GM19239 (cell line): ENCODE data around the gene GAS6.
"Not testable (repeated sequence)": the region's sequence is repeated elsewhere in the genome, so short reads cannot be mapped to it uniquely, and the experiment has no call there.

Experiments used
- DNase-seq: peaks from one replicate; pipeline ENCODE4 v3.0.0; 2011; ENCODE audit warnings: low spot score; ENCODE audit not compliant: insufficient read length
- FAIRE-seq: peaks from 2 replicates; lab custom pipeline; 2011; peaks lifted over from hg19 to GRCh38; lab: Jason Lieb, UNC

The GAS6 gene

DNA sequence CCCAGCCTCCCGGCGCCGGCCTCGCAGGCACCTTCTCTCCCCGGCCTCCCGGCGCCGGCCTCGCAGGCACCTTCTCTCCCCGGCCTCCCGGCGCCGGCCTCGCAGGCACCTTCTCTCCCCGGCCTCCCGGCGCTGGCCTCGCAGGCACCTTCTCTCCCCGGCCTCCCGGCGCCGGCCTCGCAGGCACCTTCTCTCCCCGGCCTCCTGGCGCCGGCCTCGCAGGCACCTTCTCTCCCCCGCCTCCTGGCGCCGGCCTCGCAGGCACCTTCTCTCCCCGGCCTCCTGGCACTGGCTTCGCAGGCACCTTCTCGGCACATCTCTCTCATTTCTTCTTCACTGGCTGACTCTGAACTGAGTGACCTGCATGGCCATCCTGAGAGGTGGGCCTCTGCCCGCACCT, 37.4 kb downstream of the GAS6 start:
- not testable (repeated sequence) for DNase-seq, FAIRE-seq

DNA sequence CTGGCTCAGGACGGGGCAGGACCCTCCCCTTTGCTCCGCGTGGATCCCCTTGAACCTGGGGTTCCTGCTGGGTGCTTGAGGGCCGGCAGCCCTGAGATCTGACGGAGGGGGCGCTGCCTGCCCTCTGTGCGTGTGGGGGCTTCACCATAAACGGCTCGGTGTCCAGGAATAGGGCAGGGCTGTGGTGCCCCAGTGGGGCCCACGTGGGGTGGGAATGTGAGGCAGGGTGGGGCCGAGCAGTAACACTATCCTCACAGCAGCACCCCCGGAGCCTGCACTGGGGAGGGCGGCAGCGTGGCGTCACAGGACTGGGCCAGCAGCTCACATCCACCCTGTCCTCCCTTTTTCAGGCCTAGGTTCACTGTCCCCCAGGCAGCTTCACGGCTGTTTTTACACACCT, 38.0 kb downstream of the GAS6 start:
- no peak for DNase-seq
- no peak for FAIRE-seq

GRCh38 chr13:113823771-113824170, 40.1 kb downstream of the GAS6 start:
- FAIRE-seq: no peak
- no peak for DNase-seq

- no peak for DNase-seq
- no peak for FAIRE-seq
Measured at GRCh38 chr13:113822956-113823744, 40.7 kb downstream of the GAS6 start.

DNA sequence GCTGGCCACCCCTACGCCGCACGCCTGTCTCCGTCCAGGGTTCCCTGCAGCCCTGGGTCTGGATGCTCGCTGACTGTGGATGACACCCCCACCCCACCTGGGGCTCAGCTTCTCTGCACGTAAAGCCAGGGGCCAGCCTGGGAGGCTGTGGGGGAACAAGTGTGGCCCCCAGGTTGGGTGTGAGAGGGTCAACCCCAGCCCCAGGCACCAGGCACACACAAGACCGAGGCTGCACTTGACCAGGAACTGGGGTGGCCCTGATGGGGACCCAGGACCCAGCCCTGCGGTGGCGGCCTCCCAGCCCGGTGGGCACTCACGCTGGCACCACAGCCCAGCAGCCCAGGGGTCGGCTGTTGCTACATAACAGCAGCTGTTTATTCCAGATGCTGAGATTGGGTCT, 41.6 kb downstream of the GAS6 start:
- no peak for DNase-seq
- no peak for FAIRE-seq

DNA sequence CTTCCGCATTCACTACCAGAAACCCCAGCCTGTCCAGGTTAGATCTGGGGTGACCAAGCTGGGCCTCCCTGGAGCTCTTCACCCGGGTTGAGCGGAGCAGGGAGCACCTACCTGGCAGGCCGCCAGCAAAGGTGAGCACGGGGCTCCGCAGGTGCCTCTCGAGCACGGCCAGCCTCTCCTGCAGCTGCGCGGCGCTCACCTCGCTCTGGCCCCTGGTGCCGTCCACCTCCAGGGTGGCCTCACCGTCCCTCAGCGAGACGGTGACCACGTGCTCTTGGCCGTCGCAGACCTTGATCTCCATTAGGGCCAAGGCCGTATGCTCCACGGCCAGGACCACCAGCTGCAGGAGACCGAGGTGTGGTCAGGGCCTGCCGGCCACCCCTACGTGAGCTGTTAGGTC, 42.0 kb downstream of the GAS6 start:
- no peak for DNase-seq
- FAIRE-seq: no peak

DNA sequence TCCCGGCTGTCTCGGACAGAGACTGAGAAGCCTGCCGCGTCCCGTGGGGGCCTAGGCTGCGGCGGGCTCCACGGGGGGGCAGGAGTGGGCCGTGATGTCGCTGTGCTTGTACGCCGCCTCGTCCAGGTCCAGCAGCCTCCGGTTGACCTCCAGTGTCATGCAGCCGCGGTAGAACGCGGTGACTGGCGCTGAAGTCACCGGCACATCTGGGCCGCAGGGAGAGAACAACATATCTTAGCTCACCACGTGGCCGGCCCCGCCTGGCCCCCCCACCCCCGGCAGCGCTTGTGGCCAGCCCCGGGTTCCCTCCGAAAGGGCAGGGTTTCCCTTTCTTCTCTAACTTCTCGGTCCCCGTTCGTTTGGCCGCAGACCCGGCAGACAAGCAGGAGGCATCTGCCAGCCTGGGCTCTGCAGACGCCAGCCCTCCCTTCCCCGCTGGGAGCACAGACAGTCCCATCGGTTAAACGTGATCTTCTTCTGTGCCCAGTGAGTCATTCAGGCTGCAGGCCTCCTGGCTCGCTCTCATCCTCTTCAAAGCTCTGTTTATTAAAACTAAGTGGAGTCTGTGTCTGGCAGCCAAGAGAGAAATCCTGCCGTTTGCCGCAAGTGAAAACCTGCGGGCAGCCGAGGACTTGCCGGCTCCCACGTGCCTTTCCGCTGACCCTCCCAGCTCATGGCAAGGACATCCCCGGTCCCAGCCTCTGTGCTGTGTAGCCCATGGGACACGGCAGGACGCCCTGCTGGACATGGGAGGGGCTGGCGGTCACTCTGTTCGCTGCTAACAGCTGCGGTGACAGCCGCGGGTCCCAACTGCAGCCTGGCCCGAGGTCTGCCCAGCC, 42.8 kb downstream of the GAS6 start:
- no peak for FAIRE-seq
- DNase-seq: no peak

DNA sequence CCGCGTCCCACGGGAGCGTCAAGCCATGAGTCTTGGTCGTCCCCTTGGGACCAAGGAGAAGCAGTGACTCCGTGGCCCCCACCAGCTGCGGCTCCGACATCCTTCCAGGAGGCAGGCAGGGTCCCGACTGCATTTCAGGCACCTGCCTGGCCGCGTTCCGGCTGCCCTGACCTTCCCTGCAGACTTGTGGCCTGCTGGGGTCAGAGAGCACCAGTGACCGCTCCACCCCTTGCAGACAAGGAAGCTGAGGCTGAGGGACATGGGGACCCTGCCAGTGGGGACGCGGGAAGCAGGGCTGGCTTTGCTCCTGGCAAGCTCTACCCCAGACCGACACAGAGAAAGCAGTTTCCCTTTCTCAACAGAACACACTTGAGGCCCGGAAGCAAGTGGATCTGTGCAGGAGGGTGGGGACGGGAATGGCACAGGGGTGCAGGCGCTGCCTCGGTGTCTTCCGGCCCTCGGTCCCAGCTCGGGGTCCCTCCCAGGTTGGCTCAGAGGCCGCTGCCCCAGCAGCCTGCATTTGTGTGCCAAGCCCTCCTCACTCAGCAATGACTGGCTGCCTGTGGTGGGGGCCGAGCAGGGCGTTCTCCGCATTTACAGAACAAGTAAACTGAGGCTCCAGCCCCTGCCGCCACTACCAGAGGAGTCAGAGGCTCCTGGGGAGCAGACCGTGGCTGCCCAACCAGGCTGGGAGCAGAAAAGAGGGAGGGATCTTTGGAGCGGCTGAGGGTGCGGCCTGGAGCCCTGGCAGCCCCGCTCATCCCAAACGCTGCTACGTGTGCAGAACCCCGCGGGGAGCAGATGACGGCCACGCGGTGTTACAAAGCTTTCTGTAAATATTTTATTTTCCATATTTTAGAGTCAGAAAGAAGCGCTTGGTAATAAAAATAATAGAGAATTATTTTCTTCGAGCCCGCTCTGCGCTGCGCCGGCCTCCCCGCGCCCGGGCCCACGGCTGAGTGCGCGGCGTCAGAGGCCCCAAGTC, 43.9 kb downstream of the GAS6 start:
- DNase-seq: no peak
- FAIRE-seq: no peak

DNA sequence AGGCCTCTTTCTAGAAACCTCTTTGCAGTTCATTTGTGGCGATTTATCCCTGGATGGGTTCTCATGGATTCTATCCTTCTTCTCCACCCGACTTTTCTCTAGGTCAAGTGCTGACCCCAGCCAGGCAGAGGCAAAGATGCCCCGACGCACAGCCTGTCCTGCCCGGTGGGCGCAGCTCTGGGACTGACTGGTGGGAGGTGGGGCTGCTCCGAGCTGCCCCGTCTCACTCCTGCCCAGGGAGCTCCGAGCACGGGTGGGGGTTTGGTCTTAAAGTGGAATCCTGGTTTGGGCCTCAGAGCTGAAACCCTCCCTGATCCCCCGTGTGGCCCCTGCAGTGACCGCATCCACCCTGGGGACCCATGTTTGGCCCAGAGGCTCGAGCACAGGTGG, 44.5 kb downstream of the GAS6 start:
- no peak for DNase-seq
- no peak for FAIRE-seq

DNA sequence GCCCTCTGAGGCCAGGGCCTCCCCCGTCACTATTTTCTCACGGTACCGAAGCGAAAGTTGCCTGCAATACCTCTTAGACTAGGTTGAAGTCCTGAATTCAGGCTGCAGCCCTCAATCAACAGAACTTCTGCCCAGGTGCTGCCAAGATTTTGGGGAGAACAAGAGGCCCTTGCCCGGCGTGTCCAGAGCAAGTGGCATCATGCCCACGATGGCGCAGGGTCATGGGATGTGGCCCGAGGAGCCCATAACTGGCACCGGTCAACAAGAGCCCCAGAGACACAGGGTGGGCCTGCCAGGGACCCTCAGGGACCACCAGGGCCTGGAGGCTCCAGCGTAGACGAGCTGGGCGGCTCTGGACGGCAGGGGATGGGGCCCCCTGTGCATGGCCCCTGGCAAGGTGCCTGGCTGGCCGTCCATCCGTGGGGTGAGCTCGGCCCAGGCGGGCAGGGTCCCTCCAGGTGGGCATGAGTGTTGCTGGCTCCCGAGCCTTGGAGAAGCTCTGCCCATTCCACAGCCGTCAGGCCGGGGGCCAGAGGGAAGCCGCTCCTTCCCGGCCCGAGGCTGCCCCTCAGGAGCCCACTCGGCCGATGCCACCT, 45.1 kb downstream of the GAS6 start:
- FAIRE-seq: no peak
- DNase-seq: no peak

- DNase-seq (no peak), FAIRE-seq (no peak)
Measured at GRCh38 chr13:113817860-113818691, 45.8 kb downstream of the GAS6 start.

- DNase-seq: peak; percentile 91
- peak; percentile 88 for FAIRE-seq
Measured at GRCh38 chr13:113816946-113817859, 46.7 kb downstream of the GAS6 start.

DNA sequence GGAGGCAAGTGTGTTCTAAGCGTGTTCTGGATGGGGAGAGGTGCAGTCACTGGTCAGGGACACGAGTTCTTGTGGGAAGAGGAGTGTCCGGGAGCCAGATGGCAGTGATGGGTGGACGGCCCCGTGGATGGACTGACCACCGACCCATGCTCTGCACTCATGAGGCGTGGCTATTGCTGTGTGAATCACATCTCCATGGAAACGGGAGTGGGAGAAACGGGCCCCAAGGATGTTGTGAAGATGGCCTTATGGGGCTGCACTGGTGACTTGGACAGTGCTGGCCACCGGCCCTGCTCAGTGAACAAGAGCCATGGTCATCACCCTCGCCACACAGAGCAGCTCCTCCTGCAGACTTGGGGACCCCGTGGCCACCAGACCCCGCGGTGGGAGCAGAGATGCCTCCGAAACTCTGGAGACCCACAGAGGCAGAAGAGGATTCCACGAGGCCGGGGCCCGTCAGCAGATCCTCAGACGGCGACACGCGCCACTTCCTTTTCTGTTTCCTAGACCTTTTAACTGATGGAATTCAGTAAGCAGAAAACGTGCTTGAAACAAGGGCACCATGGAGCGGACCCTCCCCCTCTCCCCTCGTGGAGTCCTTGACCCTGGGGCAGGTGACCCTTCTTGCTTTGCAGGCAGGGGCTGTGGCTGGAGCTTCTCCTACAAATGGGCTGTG, 47.5 kb downstream of the GAS6 start:
- FAIRE-seq: no peak
- no peak for DNase-seq

GRCh38 chr13:113815151-113816058, 48.5 kb downstream of the GAS6 start:
- no peak for DNase-seq
- peak; percentile 95 for FAIRE-seq

DNA sequence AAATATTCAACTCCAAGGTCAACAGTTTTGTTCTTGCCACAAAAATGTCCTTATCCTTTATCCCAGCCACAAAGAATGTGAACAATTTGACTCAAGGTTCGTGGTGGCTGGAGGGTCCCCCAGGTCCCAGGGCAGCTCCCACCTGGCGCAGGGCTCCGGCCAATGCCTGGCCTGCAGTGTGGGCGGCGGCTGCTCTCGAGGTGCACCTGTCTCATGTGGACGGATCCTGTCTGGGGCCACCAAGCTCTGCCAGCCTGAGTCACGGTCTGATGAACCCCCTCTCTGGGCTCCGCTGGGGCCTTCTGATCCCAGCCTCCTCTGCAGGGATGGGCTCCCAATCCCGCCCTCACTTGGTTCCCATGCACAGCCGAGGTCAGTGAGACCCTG, 49.4 kb downstream of the GAS6 start:
- DNase-seq: no peak
- FAIRE-seq: no peak

DNA sequence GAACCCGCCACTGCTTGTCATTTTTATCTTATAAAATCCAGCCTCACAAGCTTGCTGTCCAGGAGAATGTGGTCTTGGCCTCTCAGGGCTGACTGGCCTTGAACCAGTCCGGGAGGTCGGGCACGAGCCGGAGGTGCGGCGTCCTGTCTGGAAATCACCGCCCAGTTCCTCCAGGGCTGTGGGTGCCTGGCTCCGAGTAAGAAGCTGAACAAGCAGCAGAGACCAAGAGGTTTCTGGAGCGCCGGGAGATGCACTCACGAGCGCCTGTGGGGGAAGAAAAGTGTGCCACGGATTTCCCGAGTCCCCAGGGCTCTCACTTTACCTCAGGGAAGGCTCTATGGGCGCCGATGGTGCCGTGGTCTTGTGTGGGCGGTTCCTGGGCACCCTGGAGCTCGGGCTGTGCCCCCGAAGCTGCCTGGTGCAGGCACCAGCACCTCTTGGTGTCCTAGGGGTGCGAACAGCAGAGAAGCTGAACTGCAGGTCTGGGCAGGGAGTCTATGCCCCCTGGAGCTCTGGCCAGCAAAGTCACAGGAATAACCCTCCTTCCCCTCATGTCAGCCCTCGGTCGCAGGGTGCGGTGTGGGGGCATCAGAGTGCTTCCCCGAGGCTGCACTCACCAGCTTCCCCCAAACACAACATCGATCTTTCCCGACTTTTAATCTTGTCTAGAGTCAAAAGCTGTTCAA, 50.0 kb downstream of the GAS6 start:
- DNase-seq: no peak
- no peak for FAIRE-seq
